Panc1 (cell line): ENCODE measurements around the gene MEGF6. TPM values are rescaled to one million over a fixed set of nuclear protein-coding genes. Genes with fewer than 3 reads are reported as not detected.

Experiments
- ATAC-seq: fragments of 200-7000 bp; cut with Tn5 transposase; 2 replicates; pipeline ENCODE4 v1.9.1; 2020; ENCODE audit warnings: mild to moderate bottlenecking, moderate library complexity
- BruUV-seq: library from RNA; stranded (reverse); fragments of 400-500 nt; replicated peaks from 2 replicates; lab custom pipeline; 2021; lab: Mats Ljungman, UMichigan
- CTCF ChIA-PET: fragments of 300-600 bp; sonication (Branson Sonifier 250); formaldehyde crosslinking; loops from one replicate; lab custom pipeline; 2022; ENCODE audit warnings: antibody characterized with exemption; lab: Charles Lee
- POLR2A ChIA-PET: fragments of 300-600 bp; sonication (Branson Sonifier 250); formaldehyde crosslinking; loops from one replicate; lab custom pipeline; 2022; ENCODE audit warnings: antibody characterized with exemption; lab: Charles Lee
- DNase-seq: peaks from one replicate; pipeline ENCODE4 v3.0.0-alpha.2; 2010; ENCODE audit warnings: low read depth, low spot score
- H3K27ac ChIP-seq: 2 replicates; pipeline ENCODE4 v1.5.1; 2011; ENCODE audit warnings: mild to moderate bottlenecking, low read length, inconsistent platforms
- H3K27me3 ChIP-seq: fragments of 200-500 bp; sonication (Bioruptor generic); 2 replicates; pipeline ENCODE4 v1.6.0; 2014; ENCODE audit warnings: low read length, inconsistent platforms; ENCODE audit not compliant: control insufficient read depth, insufficient read depth
- H3K36me3 ChIP-seq: fragments of 200-500 bp; sonication (Bioruptor generic); 2 replicates; pipeline ENCODE4 v1.5.1; 2014; ENCODE audit warnings: inconsistent platforms, mild to moderate bottlenecking, low read length, moderate library complexity; ENCODE audit not compliant: control insufficient read depth, insufficient read depth
- H3K4me1 ChIP-seq: 2 replicates; pipeline ENCODE4 v1.5.1; 2011; ENCODE audit warnings: inconsistent platforms, mild to moderate bottlenecking, low read length, moderate library complexity; ENCODE audit not compliant: control insufficient read depth, insufficient read depth
- H3K4me3 ChIP-seq, 2 experiments: 2 replicates each; pipeline ENCODE4 v1.5.1; 2011 to 2012; ENCODE audit warnings: low read depth in 2 of 2, low read length in 2 of 2, mild to moderate bottlenecking in 2 of 2, inconsistent platforms in 1 of 2, moderate library complexity in 1 of 2
- H3K9me3 ChIP-seq: fragments of 200-500 bp; sonication (Bioruptor generic); 2 replicates; pipeline ENCODE4 v1.5.1; 2014; ENCODE audit warnings: low read depth, mild to moderate bottlenecking, inconsistent platforms, low read length, moderate library complexity; ENCODE audit not compliant: control insufficient read depth, insufficient read depth
- POLR2AphosphoS5 ChIP-seq: IDR thresholded peaks from 2 replicates; pipeline ENCODE4 v1.6.1; 2012; ENCODE audit warnings: mild to moderate bottlenecking, low read depth, low read length, moderate library complexity
- REST ChIP-seq, 2 experiments: IDR thresholded peaks; 2 replicates each; pipeline ENCODE4 v1.6.1; 2011 to 2012; ENCODE audit warnings: low read depth in 2 of 2, control low read depth in 1 of 2, low read length in 1 of 2, mild to moderate bottlenecking in 1 of 2, moderate library complexity in 1 of 2; ENCODE audit not compliant: insufficient read depth in 1 of 2
- SIN3A ChIP-seq: IDR thresholded peaks from 2 replicates; pipeline ENCODE4 v1.6.1; 2012; ENCODE audit warnings: low read depth, mild to moderate bottlenecking, low read length, moderate library complexity, borderline replicate concordance; ENCODE audit not compliant: insufficient read depth
- TCF7L2 ChIP-seq: IDR thresholded peaks from 2 replicates; pipeline ENCODE4 v1.6.1; 2011; ENCODE audit warnings: mild to moderate bottlenecking, low read depth, low read length, inconsistent platforms
- in situ Hi-C: cut with HindIII; loops from 2 replicates; pipeline ENCODE4 v1.10.0; 2016; ENCODE audit warnings: low sequenced_read_pairs, low pct_unique_long_range_greater_than_20kb
- intact Hi-C: fragments of 100-400 bp; cut with micrococcal nuclease; formaldehyde crosslinking; loops from one replicate; pipeline ENCODE4 v1.10.0; 2022; ENCODE audit not compliant: unreplicated experiment
- total RNA-seq: library from RNA; stranded (reverse); gene quantifications from one replicate; pipeline ENCODE4 v1.2.1, GENCODE V29; 2021; ENCODE audit not compliant: unreplicated experiment
- TF ChIP-seq, protein P1 (sequence below): fragments of 450-650 bp; IDR thresholded peaks from 2 replicates; pipeline ENCODE4 v1.5.1; 2017; ENCODE audit warnings: mild to moderate bottlenecking

MEGF6 gene
- total RNA-seq, 1 experiment from 2014 or later = 32.6 TPM

- DNase-seq (no peak), ATAC-seq (no peak)
- intact Hi-C loops (no loop called here), in situ Hi-C loops (no loop called here)
- Histone ChIP-seq H3K4me1 (peaks cover 26% of the 10 kb centered on the region), H3K9me3 (no peaks in the 10 kb centered on the region), H3K4me3 (no peak overlapping the region), H3K27ac (no peak overlapping the region), H3K36me3 (no peaks in the 10 kb centered on the region), H3K27me3 (no peaks in the 10 kb centered on the region)
- TF ChIP-seq TCF7L2 = no peak
- no peak for TF ChIP-seq SIN3A
- TF ChIP-seq, protein P1, sequence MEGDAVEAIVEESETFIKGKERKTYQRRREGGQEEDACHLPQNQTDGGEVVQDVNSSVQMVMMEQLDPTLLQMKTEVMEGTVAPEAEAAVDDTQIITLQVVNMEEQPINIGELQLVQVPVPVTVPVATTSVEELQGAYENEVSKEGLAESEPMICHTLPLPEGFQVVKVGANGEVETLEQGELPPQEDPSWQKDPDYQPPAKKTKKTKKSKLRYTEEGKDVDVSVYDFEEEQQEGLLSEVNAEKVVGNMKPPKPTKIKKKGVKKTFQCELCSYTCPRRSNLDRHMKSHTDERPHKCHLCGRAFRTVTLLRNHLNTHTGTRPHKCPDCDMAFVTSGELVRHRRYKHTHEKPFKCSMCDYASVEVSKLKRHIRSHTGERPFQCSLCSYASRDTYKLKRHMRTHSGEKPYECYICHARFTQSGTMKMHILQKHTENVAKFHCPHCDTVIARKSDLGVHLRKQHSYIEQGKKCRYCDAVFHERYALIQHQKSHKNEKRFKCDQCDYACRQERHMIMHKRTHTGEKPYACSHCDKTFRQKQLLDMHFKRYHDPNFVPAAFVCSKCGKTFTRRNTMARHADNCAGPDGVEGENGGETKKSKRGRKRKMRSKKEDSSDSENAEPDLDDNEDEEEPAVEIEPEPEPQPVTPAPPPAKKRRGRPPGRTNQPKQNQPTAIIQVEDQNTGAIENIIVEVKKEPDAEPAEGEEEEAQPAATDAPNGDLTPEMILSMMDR = no peak
- no peak for TF ChIP-seq REST (IDR thresholded peaks at IDR 0.05; ENCODE audit: insufficient read depth in 1 of 2, low read depth in 2 of 2, low read length in 1 of 2)
- TF ChIP-seq POLR2AphosphoS5 = no peak
- ChIA-PET POLR2A (interaction anchor here (0.6 kb wide), 1 partner anchor 101 kb away, joined by 3 read pairs; no protein-coding TSS in a partner anchor), CTCF (no interaction called here)
- no TSS peak for BruUV-seq
Measured at GRCh38 chr1:3548895-3549294, 62.4 kb downstream of the MEGF6 start.

DNA sequence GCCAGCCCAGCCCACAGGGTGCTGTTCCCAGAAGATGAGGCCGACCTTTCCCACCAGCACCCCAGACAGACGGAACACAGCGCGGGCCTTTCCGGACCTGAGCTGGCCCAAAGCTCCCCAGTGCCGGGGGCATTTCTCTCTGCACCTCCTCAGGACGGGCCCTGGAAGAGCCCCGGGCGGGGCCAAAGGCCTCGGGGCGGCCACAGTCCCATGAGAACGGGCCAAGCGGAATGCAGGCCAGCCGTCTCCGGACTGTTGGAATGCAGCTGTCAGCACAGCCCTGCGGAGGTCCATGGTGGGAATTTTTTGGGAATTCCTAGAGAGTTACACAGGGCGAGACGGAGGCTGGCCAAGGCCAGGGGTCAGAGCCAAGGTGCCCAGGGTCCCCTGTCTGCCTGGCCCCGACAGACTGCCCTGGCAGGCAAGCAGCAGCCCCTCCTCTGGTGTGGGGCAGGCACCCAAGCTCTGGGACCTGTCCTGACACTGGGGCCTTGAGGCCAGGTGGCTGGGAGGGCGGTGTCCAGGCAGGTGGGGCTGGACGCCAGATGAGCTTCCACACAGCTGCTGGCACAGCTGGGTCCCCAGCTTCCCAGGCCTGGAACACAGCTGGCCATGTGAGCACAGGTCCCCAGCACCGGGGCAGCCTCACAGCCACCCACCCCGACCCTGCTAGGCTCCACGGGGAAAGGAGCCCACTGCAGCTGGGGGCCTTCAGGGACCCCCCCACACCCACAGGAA, 63.0 kb downstream of the MEGF6 start:
- BruUV-seq = no TSS peak
- ChIA-PET CTCF (no interaction called here), POLR2A (interaction anchor here (0.6 kb wide), 1 partner anchor 100 kb away, joined by 3 read pairs; no protein-coding TSS in a partner anchor)
- H3K4me1 ChIP-seq = peaks cover 31% of the 10 kb centered on the region
- H3K4me3 ChIP-seq = no peak overlapping the region
- intact Hi-C loops (no loop called here), in situ Hi-C loops (no loop called here)
- H3K36me3 ChIP-seq = no peaks in the 10 kb centered on the region
- no peaks in the 10 kb centered on the region for H3K27me3 ChIP-seq
- ATAC-seq (peak; percentile 28), DNase-seq (no peak)
- TF ChIP-seq, protein P1 = no peak
- TF ChIP-seq TCF7L2 (no peak), POLR2AphosphoS5 (no peak), REST (IDR thresholded peaks at IDR 0.05; ENCODE audit: insufficient read depth in 1 of 2, low read depth in 2 of 2, low read length in 1 of 2) (no peak), SIN3A (no peak)
- H3K9me3 ChIP-seq = no peaks in the 10 kb centered on the region
- no peak overlapping the region for H3K27ac ChIP-seq
